GM10266 (cell line): ENCODE data around the gene PROC.

ENCODE experiments used
- DNase-seq: peaks from one replicate; pipeline ENCODE4 v3.0.0; 2012; ENCODE audit errors: extremely low spot score
- TF ChIP-seq, protein P1 (sequence below): IDR thresholded peaks from 2 replicates; pipeline ENCODE4 v1.5.1; 2012; ENCODE audit warnings: mild to moderate bottlenecking, low read depth; ENCODE audit not compliant: control insufficient read depth, insufficient read depth; ENCODE audit errors: missing control alignments

Gene PROC

GRCh38 chr2:127418300-127419111, at the start of gene PROC:
Gene PROC (plus strand): TSS chr2:127418427. CDS start chr2:127419943, 1,516 bp downstream.
- no peak for DNase-seq
- TF ChIP-seq, protein P1, sequence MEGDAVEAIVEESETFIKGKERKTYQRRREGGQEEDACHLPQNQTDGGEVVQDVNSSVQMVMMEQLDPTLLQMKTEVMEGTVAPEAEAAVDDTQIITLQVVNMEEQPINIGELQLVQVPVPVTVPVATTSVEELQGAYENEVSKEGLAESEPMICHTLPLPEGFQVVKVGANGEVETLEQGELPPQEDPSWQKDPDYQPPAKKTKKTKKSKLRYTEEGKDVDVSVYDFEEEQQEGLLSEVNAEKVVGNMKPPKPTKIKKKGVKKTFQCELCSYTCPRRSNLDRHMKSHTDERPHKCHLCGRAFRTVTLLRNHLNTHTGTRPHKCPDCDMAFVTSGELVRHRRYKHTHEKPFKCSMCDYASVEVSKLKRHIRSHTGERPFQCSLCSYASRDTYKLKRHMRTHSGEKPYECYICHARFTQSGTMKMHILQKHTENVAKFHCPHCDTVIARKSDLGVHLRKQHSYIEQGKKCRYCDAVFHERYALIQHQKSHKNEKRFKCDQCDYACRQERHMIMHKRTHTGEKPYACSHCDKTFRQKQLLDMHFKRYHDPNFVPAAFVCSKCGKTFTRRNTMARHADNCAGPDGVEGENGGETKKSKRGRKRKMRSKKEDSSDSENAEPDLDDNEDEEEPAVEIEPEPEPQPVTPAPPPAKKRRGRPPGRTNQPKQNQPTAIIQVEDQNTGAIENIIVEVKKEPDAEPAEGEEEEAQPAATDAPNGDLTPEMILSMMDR = no peak

DNA sequence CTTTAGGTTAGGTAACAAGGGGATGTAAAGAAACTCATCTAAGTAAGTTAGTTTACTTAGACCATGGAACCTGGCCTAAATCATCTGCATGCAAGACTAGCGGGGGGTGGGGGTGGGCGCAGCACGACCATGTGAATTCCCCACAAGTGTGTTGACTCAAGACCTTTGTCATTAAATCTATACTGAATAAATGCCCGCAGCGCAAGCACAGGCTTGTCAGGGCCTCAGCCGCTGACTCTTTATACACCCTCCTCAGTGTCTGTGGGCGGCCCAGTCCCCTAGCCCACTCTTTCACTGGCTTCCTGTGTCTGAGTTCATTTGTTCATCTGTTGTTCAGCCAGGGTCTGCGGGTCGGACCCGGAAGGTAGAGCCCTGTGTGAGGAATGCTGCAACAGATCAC, 48.2 kb upstream of the PROC start:
- TF ChIP-seq, protein P1 = no peak
- DNase-seq = no peak

- no peak for DNase-seq
- TF ChIP-seq, protein P1 = no peak
Observed at GRCh38 chr2:127371037-127371436, 47.2 kb upstream of the PROC start.

- DNase-seq = no peak
- TF ChIP-seq, protein P1 = no peak
Observed at GRCh38 chr2:127373362-127374083, 44.7 kb upstream of the PROC start.

DNA sequence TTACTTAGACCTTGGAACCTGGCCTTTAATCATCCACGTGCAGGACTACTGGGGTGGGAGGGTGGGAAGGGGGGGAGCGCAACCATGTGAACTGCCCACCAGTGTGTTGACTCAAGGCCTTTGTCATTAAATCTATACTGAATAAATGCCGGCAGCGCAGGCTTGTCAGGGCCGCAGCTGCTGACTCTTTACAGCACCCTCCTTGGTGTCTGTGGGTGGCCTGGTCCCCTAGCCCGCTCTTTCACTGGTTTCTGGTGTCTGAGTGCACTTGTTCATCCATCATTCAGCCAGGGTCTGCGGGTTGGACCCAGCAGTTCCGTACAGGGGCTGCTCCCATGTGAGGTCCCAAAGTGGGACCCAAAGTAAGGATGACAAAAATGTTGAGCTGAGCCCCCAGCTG, 42.0 kb upstream of the PROC start:
- TF ChIP-seq, protein P1 = no peak
- DNase-seq = no peak

DNA sequence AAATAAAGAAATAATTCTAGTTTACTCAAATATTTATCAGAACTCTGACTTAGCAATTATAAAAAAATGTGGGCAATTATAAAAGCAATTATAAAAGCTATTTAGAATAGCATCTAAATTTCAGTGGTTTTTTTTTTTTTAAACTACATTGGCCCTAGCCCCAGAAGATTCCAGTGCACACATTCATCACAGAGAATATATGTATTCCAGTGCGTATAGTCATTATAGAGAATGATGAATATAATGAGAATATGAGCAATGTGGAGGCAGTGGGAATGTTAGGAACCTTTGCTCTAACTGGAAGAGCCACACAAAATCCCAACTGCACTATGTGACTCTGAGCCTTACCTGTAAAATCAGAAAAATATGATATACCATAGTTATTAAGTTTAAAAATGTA, 41.0 kb upstream of the PROC start:
- no peak for DNase-seq
- TF ChIP-seq, protein P1 = no peak

DNA sequence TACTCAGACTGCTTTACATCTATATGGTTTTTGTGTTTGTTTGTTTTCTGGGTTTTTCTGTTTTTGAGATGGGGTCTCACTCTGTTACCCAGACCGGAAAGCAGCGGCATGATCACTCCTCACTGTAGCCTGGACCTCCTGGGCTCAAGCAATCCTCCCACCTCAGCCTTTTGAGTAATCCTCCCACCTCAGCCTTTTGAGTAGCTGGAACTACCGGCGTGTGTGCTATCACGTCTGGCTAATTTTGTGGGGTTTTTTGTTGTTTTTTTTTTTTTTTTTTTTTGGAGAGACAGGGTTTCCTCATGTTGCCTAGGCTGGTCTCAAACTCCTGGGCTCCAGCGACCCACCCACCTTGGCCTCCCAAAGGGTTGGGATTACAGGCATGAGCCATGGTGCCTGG, 39.5 kb upstream of the PROC start:
- no peak for DNase-seq
- TF ChIP-seq, protein P1 = no peak
